H1 (cell line): Measurements from ENCODE around the gene RBM34. TPM values are rescaled to one million over a fixed set of nuclear protein-coding genes. Genes with fewer than 3 reads are reported as not detected.

Experiments
- CTCF ChIA-PET: fragments of 300-600 bp; sonication (Branson Sonifier 250); formaldehyde crosslinking; loops from one replicate; lab custom pipeline; 2021; ENCODE audit not compliant: partially characterized antibody; lab: Charles Lee
- POLR2A ChIA-PET: fragments of 300-600 bp; sonication (Branson Sonifier 250); formaldehyde crosslinking; loops from one replicate; lab custom pipeline; 2021; ENCODE audit warnings: inconsistent platforms; ENCODE audit not compliant: partially characterized antibody; lab: Charles Lee
- DNase-seq, 2 experiments: peaks; one replicate each; pipeline versions ENCODE4 v3.0.0 to v3.0.0-alpha.2; 2010 to 2022; ENCODE audit warnings: low spot score in 2 of 2, low read depth in 1 of 2, mixed read lengths in 1 of 2
- FAIRE-seq: peaks from 2 replicates; lab custom pipeline; 2011; peaks lifted over from hg19 to GRCh38; lab: Jason Lieb, UNC
- H2AFZ ChIP-seq: 2 replicates; pipeline ENCODE4 v1.8.1; 2012; ENCODE audit warnings: low read length, inconsistent platforms
- H2AK5ac ChIP-seq: 2 replicates; pipeline ENCODE4 v1.6.1; 2013; ENCODE audit warnings: low read depth, low read length
- H2BK120ac ChIP-seq: replicated peaks from 2 replicates; pipeline ENCODE3; 2013; ENCODE audit warnings: low read depth, low read length, inconsistent platforms
- H2BK12ac ChIP-seq: 2 replicates; pipeline ENCODE4 v1.6.1; 2013; ENCODE audit warnings: low read depth, low read length
- H2BK15ac ChIP-seq: 2 replicates; pipeline ENCODE4 v1.6.1; 2013; ENCODE audit warnings: low read length
- H2BK20ac ChIP-seq: 2 replicates; pipeline ENCODE4 v1.6.1; 2013; ENCODE audit warnings: low read length
- H2BK5ac ChIP-seq: 2 replicates; pipeline ENCODE4 v1.6.1; 2013; ENCODE audit warnings: low read depth, low read length
- H3K14ac ChIP-seq: 2 replicates; pipeline ENCODE4 v1.6.1; 2013; ENCODE audit warnings: inconsistent platforms; ENCODE audit not compliant: insufficient read length
- H3K18ac ChIP-seq: 2 replicates; pipeline ENCODE4 v1.6.1; 2013; ENCODE audit warnings: low read length; ENCODE audit errors: extremely low read depth
- H3K23ac ChIP-seq: 2 replicates; pipeline ENCODE4 v1.6.1; 2013; ENCODE audit warnings: inconsistent platforms; ENCODE audit not compliant: insufficient read length
- H3K23me2 ChIP-seq: 2 replicates; pipeline ENCODE4 v1.6.1; 2013; ENCODE audit warnings: low read depth, low read length
- H3K27ac ChIP-seq: 2 replicates; pipeline ENCODE4 v1.6.1; 2011; ENCODE audit warnings: low read depth, low read length, inconsistent platforms
- H3K27me3 ChIP-seq, 4 experiments: replicated peaks in 1 of 4; 1 replicate in 1 of 4; 2 replicates in 3 of 4; pipeline versions ENCODE4 v1.6.1 to v1.8.1; 2011 to 2013; ENCODE audit warnings: low read length in 3 of 4, mild to moderate bottlenecking in 3 of 4, inconsistent platforms in 2 of 4, mixed read lengths in 2 of 4, moderate library complexity in 1 of 4; ENCODE audit not compliant: control insufficient read depth in 3 of 4, insufficient read depth in 3 of 4; ENCODE audit errors: extremely low read depth in 1 of 4
- H3K36me3 ChIP-seq, 4 experiments: 2 replicates each; pipeline versions ENCODE4 v1.6.1 to v1.8.1; 2011 to 2013; ENCODE audit warnings: mild to moderate bottlenecking in 4 of 4, low read length in 3 of 4, moderate library complexity in 2 of 4, control low read depth in 1 of 4, inconsistent platforms in 1 of 4; ENCODE audit not compliant: insufficient read depth in 4 of 4, control insufficient read depth in 2 of 4
- H3K4ac ChIP-seq: replicated peaks from 2 replicates; pipeline ENCODE3; 2013; ENCODE audit warnings: low read length, low read depth, mixed read lengths, inconsistent platforms; ENCODE audit not compliant: insufficient read length
- H3K4me1 ChIP-seq, 4 experiments: replicated peaks in 1 of 4; 1 replicate in 1 of 4; 2 replicates in 3 of 4; pipeline versions ENCODE4 v1.6.1 to v1.8.1; 2011 to 2013; ENCODE audit warnings: low read length in 3 of 4, inconsistent platforms in 2 of 4, mixed read lengths in 1 of 4; ENCODE audit not compliant: insufficient read depth in 4 of 4, control insufficient read depth in 3 of 4
- H3K4me2 ChIP-seq, 2 experiments: 2 replicates each; pipeline versions ENCODE4 v1.6.1 to v1.8.1; 2011 to 2013; ENCODE audit warnings: low read depth in 2 of 2, low read length in 2 of 2, control low read depth in 1 of 2, inconsistent platforms in 1 of 2, mild to moderate bottlenecking in 1 of 2; ENCODE audit not compliant: insufficient read depth in 1 of 2
- H3K4me3 ChIP-seq, 4 experiments: fragments of 200-600, 300-600 bp in 1 of 4; sonication (generic), shearing (Covaris generic), sonication (Bioruptor Twin) in 1 of 4; 2 replicates each; pipeline versions ENCODE4 v1.5.1 to v1.8.1; 2011 to 2016; ENCODE audit warnings: low read length in 4 of 4, low read depth in 3 of 4, control low read depth in 2 of 4, inconsistent platforms in 2 of 4, mild to moderate bottlenecking in 2 of 4, mixed read lengths in 1 of 4, moderate library complexity in 1 of 4; ENCODE audit not compliant: insufficient read depth in 2 of 4; ENCODE audit errors: extremely low read depth in 1 of 4
- H3K56ac ChIP-seq: replicated peaks from 2 replicates; pipeline ENCODE3; 2013; ENCODE audit warnings: low read depth, mild to moderate bottlenecking, mixed read lengths, low read length, inconsistent platforms; ENCODE audit not compliant: insufficient read length
- H3K79me1 ChIP-seq: 2 replicates; pipeline ENCODE4 v1.6.1; 2013; ENCODE audit warnings: low read depth, low read length, control low read depth
- H3K79me2 ChIP-seq, 2 experiments: 2 replicates each; pipeline versions ENCODE4 v1.6.1 to v1.8.1; 2012 to 2013; ENCODE audit warnings: low read length in 2 of 2, mild to moderate bottlenecking in 2 of 2, inconsistent platforms in 1 of 2; ENCODE audit not compliant: insufficient read depth in 2 of 2, control insufficient read depth in 1 of 2
- H3K9ac ChIP-seq, 4 experiments: replicated peaks in 1 of 4; 1 replicate in 1 of 4; 2 replicates in 3 of 4; pipeline versions ENCODE4 v1.6.1 to v1.8.1; 2011 to 2013; ENCODE audit warnings: low read depth in 3 of 4, low read length in 3 of 4, control low read depth in 2 of 4, mild to moderate bottlenecking in 2 of 4, moderate library complexity in 2 of 4, inconsistent platforms in 1 of 4; ENCODE audit errors: extremely low read depth in 1 of 4
- H3K9me3 ChIP-seq, 2 experiments: 2 replicates each; pipeline versions ENCODE4 v1.6.1 to v1.8.1; 2012 to 2013; ENCODE audit warnings: mild to moderate bottlenecking in 2 of 2, moderate library complexity in 2 of 2, control low read depth in 1 of 2, inconsistent platforms in 1 of 2, low read depth in 1 of 2, low read length in 1 of 2, mixed read lengths in 1 of 2; ENCODE audit not compliant: insufficient read depth in 2 of 2
- H4K20me1 ChIP-seq, 2 experiments: replicated peaks in 1 of 2; 2 replicates each; pipeline versions ENCODE3 to v1.8.1; 2011 to 2013; ENCODE audit warnings: inconsistent platforms in 2 of 2, low read length in 2 of 2, mild to moderate bottlenecking in 1 of 2; ENCODE audit not compliant: insufficient read depth in 2 of 2, control insufficient read depth in 1 of 2
- H4K5ac ChIP-seq: 2 replicates; pipeline ENCODE4 v1.6.1; 2013; ENCODE audit warnings: low read length, low read depth, mixed read lengths, inconsistent platforms; ENCODE audit not compliant: insufficient read length
- H4K8ac ChIP-seq: 2 replicates; pipeline ENCODE4 v1.8.0; 2013; ENCODE audit warnings: mild to moderate bottlenecking, moderate library complexity, low read length, inconsistent platforms; ENCODE audit not compliant: insufficient read depth; ENCODE audit errors: extremely low read depth
- H4K91ac ChIP-seq: replicated peaks from 2 replicates; pipeline ENCODE3; 2013; ENCODE audit warnings: low read length, mixed read lengths, inconsistent platforms; ENCODE audit not compliant: insufficient read length
- BRCA1 ChIP-seq: IDR thresholded peaks from 2 replicates; pipeline ENCODE4 v1.6.1; 2012; ENCODE audit warnings: low read depth, low read length, improper control_type of control experiment
- CHD1 ChIP-seq: IDR thresholded peaks from 2 replicates; pipeline ENCODE4 v1.6.1; 2012; ENCODE audit warnings: low read depth, low read length, improper control_type of control experiment
- EP300 ChIP-seq, 2 experiments: IDR thresholded peaks; 1 replicate in 1 of 2; 2 replicates in 1 of 2; pipeline ENCODE4 v1.6.1; 2011 to 2012; ENCODE audit warnings: low read depth in 2 of 2, low read length in 2 of 2, mild to moderate bottlenecking in 2 of 2, borderline replicate concordance in 1 of 2, inconsistent platforms in 1 of 2, moderate library complexity in 1 of 2
- JUND ChIP-seq: IDR thresholded peaks from 2 replicates; pipeline ENCODE4 v1.6.1; 2011; ENCODE audit warnings: mild to moderate bottlenecking, improper control_type of control experiment, low read length
- MAFK ChIP-seq: IDR thresholded peaks from 2 replicates; pipeline ENCODE4 v1.6.1; 2012; ENCODE audit warnings: low read depth, mild to moderate bottlenecking, improper control_type of control experiment, low read length
- NRF1 ChIP-seq: IDR thresholded peaks from 2 replicates; pipeline ENCODE4 v1.6.1; 2011; ENCODE audit warnings: mild to moderate bottlenecking, low read depth, low read length, improper control_type of control experiment
- POU5F1 ChIP-seq: IDR thresholded peaks from 2 replicates; pipeline ENCODE4 v1.6.1; 2011; ENCODE audit warnings: low read depth, mild to moderate bottlenecking, low read length, moderate library complexity
- RAD21 ChIP-seq, 2 experiments: IDR thresholded peaks in 1 of 2; conservative IDR thresholded peaks in 1 of 2; 2 replicates each; pipeline ENCODE4 v1.6.1; 2011; ENCODE audit warnings: low read depth in 2 of 2, low read length in 2 of 2, improper control_type of control experiment in 1 of 2, inconsistent platforms in 1 of 2, mild to moderate bottlenecking in 1 of 2, moderate library complexity in 1 of 2
- RBBP5 ChIP-seq: IDR thresholded peaks from 2 replicates; pipeline ENCODE4 v1.7.1; 2012; ENCODE audit warnings: low read depth, mild to moderate bottlenecking, inconsistent platforms, low read length, moderate library complexity, borderline replicate concordance
- SAP30 ChIP-seq: fragments of 300-600 bp; sonication (generic); IDR thresholded peaks from 2 replicates; pipeline ENCODE4 v1.7.1; 2012; ENCODE audit warnings: low read length, moderate library complexity, mild to moderate bottlenecking, inconsistent platforms; ENCODE audit not compliant: insufficient read depth, insufficient replicate concordance
- SIRT6 ChIP-seq: IDR thresholded peaks from one replicate; pipeline ENCODE4 v1.7.1; 2012; ENCODE audit warnings: low read length, inconsistent platforms
- YY1 ChIP-seq: IDR thresholded peaks from 2 replicates; pipeline ENCODE4 v1.6.1; 2011; ENCODE audit warnings: low read depth, mild to moderate bottlenecking, low read length
- WGBS, 2 experiments: shearing (Covaris generic) in 1 of 2; methylation state at CpG; one replicate each; pipeline versions ENCODE4 v1.1.6 to v1.1.7; 2013 to 2015; ENCODE audit warnings: low lambda C conversion rate in 2 of 2, mixed read lengths in 2 of 2, inconsistent platforms in 1 of 2, low coverage in 1 of 2, missing lambda C conversion rate in 1 of 2; ENCODE audit not compliant: insufficient replicate concordance in 2 of 2, insufficient coverage in 1 of 2, insufficient read length in 1 of 2; ENCODE audit errors: extremely low coverage in 1 of 2, missing lambda C conversion rate in 1 of 2; 5-methylcytosine and 5-hydroxymethylcytosine counted together
- polyA plus RNA-seq, 7 experiments: library from polyadenylated mRNA; depleted of rRNA in 3 of 7; stranded (reverse) in 5 of 7; unstranded in 2 of 7; fragments of >200 nt in 5 of 7; fragments of 200-250 nt in 2 of 7; gene quantifications; 1 replicate in 5 of 7; 2 replicates in 1 of 7; 4 replicates in 1 of 7; pipeline versions ENCODE4 v1.2.1 to v1.2.3, GENCODE V29; 2011 to 2013; ENCODE audit warnings: missing spikeins in 2 of 7, mixed read lengths in 2 of 7
- total RNA-seq: library from RNA; stranded (reverse); fragmentation: NEBNext Ultra II Directional; extraction: Animal tissue kit (Norgen Biotek cat#: 25700); gene quantifications from 2 replicates; pipeline ENCODE4 v1.2.1, GENCODE V29; 2021
- TF ChIP-seq, protein P1 (sequence below): IDR thresholded peaks from 2 replicates; pipeline ENCODE4 v1.6.1; 2011; ENCODE audit warnings: low read length, improper control_type of control experiment

Gene RBM34
- total and polyA plus RNA-seq, 2 of the 8 experiments (the other 6 are each of a cell fraction or from before 2014, with no cell fraction given), result 18.8 to 108 TPM

DNA sequence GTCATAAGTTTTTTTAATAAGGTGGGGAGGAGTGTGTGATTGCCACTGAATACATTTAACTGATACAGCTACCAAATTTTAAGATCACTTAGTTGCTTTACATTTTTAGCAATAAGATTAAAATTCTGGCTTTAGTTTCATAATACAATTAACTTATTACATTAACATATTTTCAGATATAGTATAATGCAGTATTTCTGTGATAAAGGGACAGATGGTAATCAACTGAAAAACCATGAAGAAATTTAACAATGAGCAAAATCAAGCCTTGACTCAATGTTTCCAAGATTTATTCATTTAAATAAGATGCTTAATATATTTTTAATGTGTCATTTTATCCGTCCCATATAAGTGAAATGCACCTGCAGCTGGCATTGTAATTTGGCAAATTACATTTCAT is 36.4 kb downstream of the RBM34 start:
- peaks cover 22 to 29% of the 10 kb centered on the region in 2 experiments for H4K20me1 ChIP-seq
- no peak overlapping the region for H3K4me3 ChIP-seq
- no peaks in the 10 kb centered on the region for H3K9me3 ChIP-seq
- H3K9ac ChIP-seq, result no peak overlapping the region
- H4K8ac ChIP-seq, result no peak overlapping the region
- H3K23ac ChIP-seq, result no peak overlapping the region
- H3K23me2 ChIP-seq, result peaks cover 6% of the 10 kb centered on the region; the same call in 1 of the 2 replicates
- no peak overlapping the region for H2BK12ac ChIP-seq
- POLR2A ChIA-PET, result interaction anchor here (1.0 to 7.1 kb wide), 4 partner anchors 9 to 18 kb away, joined by 3 to 83 read pairs (median 14); no protein-coding TSS in a partner anchor
- no peak overlapping the region for H2AFZ ChIP-seq
- H3K79me2 ChIP-seq, result peaks cover 46 to 87% of the 10 kb centered on the region in 2 experiments
- DNase-seq (no peak), FAIRE-seq (no peak)
- H4K91ac ChIP-seq, result no peak overlapping the region
- H3K18ac ChIP-seq, result no peak overlapping the region
- no peak overlapping the region for H2AK5ac ChIP-seq
- CTCF ChIA-PET, result no interaction called here
- no peak overlapping the region for H3K14ac ChIP-seq
- H2BK15ac ChIP-seq, result no peak overlapping the region
- H2BK20ac ChIP-seq, result no peak overlapping the region
- 92% methylated on average over 1 of the region's 1 CpG; no CpG with 5 or more reads in 1 of the 2 experiments for WGBS, 2 experiments
- peaks cover 0 to 3% (median 2%) of the 10 kb centered on the region in 4 experiments; a peak in 5 of 7 replicates for H3K4me1 ChIP-seq
- H3K79me1 ChIP-seq, result no peaks in the 10 kb centered on the region
- no peak overlapping the region for H3K4ac ChIP-seq
- peaks cover 0 to 52% (median 20%) of the 10 kb centered on the region in 4 experiments; a peak in 6 of 8 replicates for H3K36me3 ChIP-seq
- H3K56ac ChIP-seq, result no peak overlapping the region
- no peak overlapping the region for H3K27ac ChIP-seq
- H3K4me2 ChIP-seq, result no peak overlapping the region
- no peaks in the 10 kb centered on the region for H3K27me3 ChIP-seq
- H2BK5ac ChIP-seq, result no peak overlapping the region
- no peak overlapping the region for H4K5ac ChIP-seq
- H2BK120ac ChIP-seq, result no peak overlapping the region
- no peak for TF ChIP-seq YY1
- TF ChIP-seq, protein P1, sequence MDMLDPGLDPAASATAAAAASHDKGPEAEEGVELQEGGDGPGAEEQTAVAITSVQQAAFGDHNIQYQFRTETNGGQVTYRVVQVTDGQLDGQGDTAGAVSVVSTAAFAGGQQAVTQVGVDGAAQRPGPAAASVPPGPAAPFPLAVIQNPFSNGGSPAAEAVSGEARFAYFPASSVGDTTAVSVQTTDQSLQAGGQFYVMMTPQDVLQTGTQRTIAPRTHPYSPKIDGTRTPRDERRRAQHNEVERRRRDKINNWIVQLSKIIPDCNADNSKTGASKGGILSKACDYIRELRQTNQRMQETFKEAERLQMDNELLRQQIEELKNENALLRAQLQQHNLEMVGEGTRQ, result no peak
- TF ChIP-seq SAP30, result no peak
- no peak for TF ChIP-seq NRF1
- TF ChIP-seq RAD21 (IDR thresholded peaks at IDR 0.05 in 1 of 2, conservative IDR thresholded peaks at IDR 0.05 in 1 of 2; ENCODE audit: low read depth in 2 of 2, low read length in 2 of 2), result no peak
- TF ChIP-seq JUND, result no peak
- no peak for TF ChIP-seq MAFK
- TF ChIP-seq BRCA1, result no peak
- no peak for TF ChIP-seq POU5F1
- TF ChIP-seq SIRT6, result no peak
- TF ChIP-seq EP300 (IDR thresholded peaks at IDR 0.05; ENCODE audit: borderline replicate concordance in 1 of 2, low read depth in 2 of 2, low read length in 2 of 2), result no peak
- no peak for TF ChIP-seq CHD1
- no peak for TF ChIP-seq RBBP5
